BLaER1 treated with 17β-estradiol and CSF1 and Interleukin-3, amounts not matched to agents 10 nM and 100 nM (cell line): ENCODE data around the gene FASTKD1.
"Not testable (repeated sequence)": the region's sequence is repeated elsewhere in the genome, so short reads cannot be mapped to it uniquely, and the experiment has no call there.

Source experiments
- H3K27ac ChIP-seq, 11 experiments: shearing (Covaris generic); formaldehyde crosslinking; 2 replicates each; pipeline ENCODE4 v1.8.1; 2022
- H3K27me3 ChIP-seq, 11 experiments: shearing (Covaris generic); formaldehyde crosslinking; 2 replicates each; pipeline ENCODE4 v1.8.1; 2022
- H3K36me3 ChIP-seq, 11 experiments: shearing (Covaris generic); formaldehyde crosslinking; 2 replicates each; pipeline ENCODE4 v1.8.1; 2022
- H3K4me1 ChIP-seq, 10 experiments: shearing (Covaris generic); formaldehyde crosslinking; 2 replicates each; pipeline ENCODE4 v1.8.1; 2022
- H3K4me2 ChIP-seq, 11 experiments: shearing (Covaris generic); formaldehyde crosslinking; 2 replicates each; pipeline ENCODE4 v1.8.1; 2022
- H3K4me3 ChIP-seq, 10 experiments: shearing (Covaris generic); formaldehyde crosslinking; 2 replicates each; pipeline ENCODE4 v1.8.1; 2022
- H3K9ac ChIP-seq, 11 experiments: shearing (Covaris generic); formaldehyde crosslinking; 2 replicates each; pipeline ENCODE4 v1.8.1; 2022
- H3K9me3 ChIP-seq, 11 experiments: shearing (Covaris generic); formaldehyde crosslinking; replicated peaks in 1 of 11; 2 replicates each; pipeline ENCODE4 v1.8.1; 2022
- H4K20me1 ChIP-seq, 11 experiments: shearing (Covaris generic); formaldehyde crosslinking; 2 replicates each; pipeline ENCODE4 v1.8.1; 2022
- Cebpa-rat ChIP-seq, 11 experiments: shearing (Covaris generic); IDR thresholded peaks; 2 replicates each; pipeline ENCODE4 v1.8.1; 2022

The FASTKD1 gene

DNA sequence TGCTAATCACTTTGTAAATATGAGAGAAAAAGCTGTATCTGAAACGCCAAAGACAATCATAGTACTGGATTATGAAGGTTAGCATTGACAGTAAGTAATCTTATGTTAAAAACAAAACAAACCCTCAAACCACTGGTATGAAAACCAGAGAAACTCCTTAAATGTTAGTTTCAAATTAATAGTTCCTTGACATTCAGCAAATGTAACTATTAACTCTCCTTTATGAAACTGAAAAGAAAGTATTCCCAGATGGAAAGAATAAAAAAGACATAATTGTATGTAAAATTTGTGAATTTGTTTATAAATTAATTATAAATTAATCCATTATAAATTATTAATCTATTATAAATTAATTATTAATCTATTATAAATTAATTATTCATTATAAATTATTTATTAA lies 12.3 kb downstream of the FASTKD1 start:
- Histone ChIP-seq H3K4me1 (no peaks in the 10 kb centered on the region), H3K4me3 (no peak overlapping the region), H4K20me1 (peaks cover 0 to 5% (median 0%) of the 10 kb centered on the region in 11 experiments; a peak in 2 of 22 replicates), H3K4me2 (no peak overlapping the region), H3K9ac (no peak overlapping the region), H3K27me3 (no peaks in the 10 kb centered on the region), H3K27ac (no peak overlapping the region), H3K9me3 (peaks cover 0 to 17% (median 8%) of the 10 kb centered on the region in 11 experiments; a peak in 10 of 22 replicates), H3K36me3 (peaks cover 42 to 82% (median 72%) of the 10 kb centered on the region in 11 experiments)
- no peak for TF ChIP-seq Cebpa-rat (IDR thresholded peaks at IDR 0.05)

GRCh38 chr2:169546756-169547155 lies 26.9 kb downstream of the FASTKD1 start:
- Histone ChIP-seq H3K27me3 (no peaks in the 10 kb centered on the region), H3K36me3 (peaks cover 66 to 100% (median 92%) of the 10 kb centered on the region in 11 experiments), H3K9ac (no peak overlapping the region), H3K4me2 (no peak overlapping the region), H3K4me1 (no peaks in the 10 kb centered on the region), H3K27ac (no peak overlapping the region), H4K20me1 (peaks cover 0 to 6% (median 0%) of the 10 kb centered on the region in 11 experiments; a peak in 2 of 22 replicates), H3K9me3 (no peaks in the 10 kb centered on the region), H3K4me3 (no peak overlapping the region)
- TF ChIP-seq Cebpa-rat (IDR thresholded peaks at IDR 0.05): no peak

GRCh38 chr2:169542433-169542832 lies 31.2 kb downstream of the FASTKD1 start:
- H3K9me3 ChIP-seq: no peaks in the 10 kb centered on the region
- H3K4me2 ChIP-seq: no peak overlapping the region
- no peak overlapping the region for H3K27ac ChIP-seq
- TF ChIP-seq Cebpa-rat (IDR thresholded peaks at IDR 0.05): no peak
- H3K36me3 ChIP-seq: peaks cover 50 to 100% (median 85%) of the 10 kb centered on the region in 11 experiments
- H4K20me1 ChIP-seq: peaks cover 0 to 7% (median 0%) of the 10 kb centered on the region in 11 experiments; a peak in 2 of 22 replicates
- H3K4me1 ChIP-seq: no peaks in the 10 kb centered on the region
- H3K4me3 ChIP-seq: no peak overlapping the region
- no peaks in the 10 kb centered on the region for H3K27me3 ChIP-seq
- H3K9ac ChIP-seq: no peak overlapping the region

- no peak for TF ChIP-seq Cebpa-rat (IDR thresholded peaks at IDR 0.05)
- Histone ChIP-seq H4K20me1 (peaks cover 0 to 7% (median 0%) of the 10 kb centered on the region in 11 experiments; a peak in 1 of 22 replicates), H3K4me2 (no peak overlapping the region), H3K36me3 (peaks cover 43 to 100% (median 82%) of the 10 kb centered on the region in 11 experiments), H3K27me3 (no peaks in the 10 kb centered on the region), H3K4me3 (no peak overlapping the region), H3K27ac (no peak overlapping the region), H3K4me1 (no peaks in the 10 kb centered on the region), H3K9me3 (no peaks in the 10 kb centered on the region), H3K9ac (no peak overlapping the region)
These were observed 33.5 kb downstream of the FASTKD1 start for GRCh38 chr2:169540146-169540545.

- H3K4me2 ChIP-seq, H3K4me3 ChIP-seq, H3K4me1 ChIP-seq, H3K27me3 ChIP-seq, H3K9ac ChIP-seq, H3K27ac ChIP-seq, H3K9me3 ChIP-seq, H4K20me1 ChIP-seq: not testable (repeated sequence)
- H3K36me3 ChIP-seq: peaks cover 49 to 100% (median 86%) of the 10 kb centered on the region in 11 experiments
These were observed 34.2 kb downstream of the FASTKD1 start for GRCh38 chr2:169539460-169539859.

DNA sequence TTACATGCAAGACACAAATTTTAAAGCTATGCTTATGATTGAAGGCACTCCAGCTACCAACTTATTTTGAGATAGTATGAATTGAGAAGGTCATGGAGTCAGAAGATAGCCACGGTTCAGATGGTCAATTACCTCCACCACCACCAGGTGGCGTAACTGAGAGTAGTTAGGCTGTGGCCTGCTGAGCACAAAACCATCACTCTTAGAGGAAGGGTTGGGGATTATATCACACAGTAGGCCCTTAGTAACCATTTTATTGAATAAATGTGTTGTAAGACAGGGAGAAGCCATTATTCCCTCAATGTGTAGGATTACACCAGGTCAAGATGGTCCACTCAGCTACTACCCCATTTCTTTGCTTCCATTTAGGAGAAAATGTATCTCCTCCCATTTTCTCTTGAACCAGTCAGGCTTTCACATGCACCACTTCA lies 45.4 kb downstream of the FASTKD1 start:
- TF ChIP-seq Cebpa-rat (IDR thresholded peaks at IDR 0.05): no peak
- no peak overlapping the region for H3K9ac ChIP-seq
- H3K36me3 ChIP-seq: peaks cover 27 to 65% (median 44%) of the 10 kb centered on the region in 11 experiments; a peak in 21 of 22 replicates
- H3K4me1 ChIP-seq: peaks cover 0 to 8% (median 0%) of the 10 kb centered on the region in 10 experiments; a peak in 2 of 20 replicates
- no peak overlapping the region for H3K27ac ChIP-seq
- no peaks in the 10 kb centered on the region; a peak in 1 of 22 replicates for H4K20me1 ChIP-seq
- H3K4me2 ChIP-seq: no peak overlapping the region
- no peak overlapping the region for H3K4me3 ChIP-seq
- no peaks in the 10 kb centered on the region for H3K9me3 ChIP-seq
- H3K27me3 ChIP-seq: no peaks in the 10 kb centered on the region

GRCh38 chr2:169526451-169526850 lies 47.2 kb downstream of the FASTKD1 start:
- no peak for TF ChIP-seq Cebpa-rat (IDR thresholded peaks at IDR 0.05)
- Histone ChIP-seq H4K20me1 (no peaks in the 10 kb centered on the region; a peak in 1 of 22 replicates), H3K9me3 (no peaks in the 10 kb centered on the region), H3K4me2 (no peak overlapping the region), H3K36me3 (peaks cover 20 to 48% (median 36%) of the 10 kb centered on the region in 11 experiments; a peak in 21 of 22 replicates), H3K9ac (no peak overlapping the region), H3K27me3 (no peaks in the 10 kb centered on the region), H3K27ac (no peak overlapping the region), H3K4me3 (no peak overlapping the region), H3K4me1 (peaks cover 0 to 8% (median 0%) of the 10 kb centered on the region in 10 experiments; a peak in 2 of 20 replicates)

DNA sequence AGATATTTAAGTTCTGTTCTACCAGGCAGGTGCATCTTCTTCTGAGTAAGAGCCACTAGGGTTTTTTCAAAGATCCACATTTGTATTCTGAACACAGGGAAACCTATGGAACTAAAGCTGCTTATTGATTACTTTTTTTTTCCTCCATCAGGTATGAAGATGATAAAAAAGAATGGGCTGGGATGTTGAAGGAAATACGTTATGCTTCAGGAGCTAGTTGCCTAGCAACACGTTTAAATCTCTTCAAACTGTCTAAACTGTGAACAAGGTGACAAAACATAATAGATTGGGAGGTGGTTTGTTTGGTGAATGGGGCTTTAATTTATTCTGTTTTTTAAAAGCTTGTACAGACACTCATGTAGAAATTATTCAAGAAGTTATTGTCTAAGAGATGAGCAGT lies 48.2 kb downstream of the FASTKD1 start:
- no peak for TF ChIP-seq Cebpa-rat (IDR thresholded peaks at IDR 0.05)
- Histone ChIP-seq H3K36me3 (peaks cover 13 to 38% (median 27%) of the 10 kb centered on the region in 11 experiments; a peak in 21 of 22 replicates), H4K20me1 (no peaks in the 10 kb centered on the region; a peak in 1 of 22 replicates), H3K27me3 (no peaks in the 10 kb centered on the region), H3K4me1 (peaks cover 0 to 8% (median 0%) of the 10 kb centered on the region in 10 experiments; a peak in 2 of 20 replicates), H3K9ac (no peak overlapping the region), H3K4me3 (no peak overlapping the region), H3K9me3 (no peaks in the 10 kb centered on the region), H3K4me2 (no peak overlapping the region), H3K27ac (no peak overlapping the region)

GRCh38 chr2:169523681-169524080 lies 50.0 kb downstream of the FASTKD1 start:
- TF ChIP-seq Cebpa-rat (IDR thresholded peaks at IDR 0.05): no peak
- peaks cover 0 to 8% (median 0%) of the 10 kb centered on the region in 10 experiments; a peak in 2 of 20 replicates for H3K4me1 ChIP-seq
- H3K27me3 ChIP-seq: no peaks in the 10 kb centered on the region
- H3K4me3 ChIP-seq: no peak overlapping the region
- no peak overlapping the region for H3K27ac ChIP-seq
- no peaks in the 10 kb centered on the region for H3K9me3 ChIP-seq
- H3K36me3 ChIP-seq: peaks cover 0 to 20% (median 10%) of the 10 kb centered on the region in 11 experiments; a peak in 19 of 22 replicates
- H4K20me1 ChIP-seq: no peaks in the 10 kb centered on the region; a peak in 1 of 22 replicates
- H3K9ac ChIP-seq: no peak overlapping the region
- H3K4me2 ChIP-seq: no peak overlapping the region

- Histone ChIP-seq H3K9me3 (no peaks in the 10 kb centered on the region), H3K4me1 (no peaks in the 10 kb centered on the region), H3K9ac (no peak overlapping the region), H3K4me2 (no peak overlapping the region), H4K20me1 (no peaks in the 10 kb centered on the region; a peak in 1 of 22 replicates), H3K27ac (no peak overlapping the region), H3K4me3 (no peak overlapping the region), H3K27me3 (no peaks in the 10 kb centered on the region), H3K36me3 (peaks cover 0 to 2% (median 0%) of the 10 kb centered on the region in 11 experiments; a peak in 1 of 22 replicates)
- TF ChIP-seq Cebpa-rat (IDR thresholded peaks at IDR 0.05): no peak
These were observed 52.8 kb downstream of the FASTKD1 start for GRCh38 chr2:169520896-169521295.

GRCh38 chr2:169516488-169516995 lies 57.1 kb downstream of the FASTKD1 start:
- H3K4me3 ChIP-seq, H3K9me3 ChIP-seq, H3K36me3 ChIP-seq, H3K4me1 ChIP-seq, H3K4me2 ChIP-seq, H4K20me1 ChIP-seq, H3K27me3 ChIP-seq, H3K27ac ChIP-seq, H3K9ac ChIP-seq: not testable (repeated sequence)

GRCh38 chr2:169514758-169515157 lies 58.9 kb downstream of the FASTKD1 start:
- not testable (repeated sequence) for H3K9me3 ChIP-seq, H3K4me2 ChIP-seq, H3K9ac ChIP-seq, H4K20me1 ChIP-seq, H3K27me3 ChIP-seq, H3K36me3 ChIP-seq, H3K4me3 ChIP-seq, H3K27ac ChIP-seq, H3K4me1 ChIP-seq
